SH-SY5Y (cell line): ENCODE results near the gene TPPP2.

Experiments
- GATA2 ChIP-seq: IDR thresholded peaks from 2 replicates; pipeline ENCODE4 v1.6.1; 2011; ENCODE audit warnings: mild to moderate bottlenecking, low read depth, low read length
- GATA3 ChIP-seq: IDR thresholded peaks from 2 replicates; pipeline ENCODE4 v1.6.1; 2011; ENCODE audit warnings: low read depth, mild to moderate bottlenecking, low read length, moderate library complexity

GRCh38 chr14:20986811-20987210 lies 43.2 kb upstream of the TPPP2 start:
- no peak for TF ChIP-seq GATA2
- TF ChIP-seq GATA3, result no peak
